Measurements from ENCODE around the gene GALNT14. TPM values are rescaled to one million over a fixed set of nuclear protein-coding genes. Genes with fewer than 3 reads are reported as not detected.

GALNT14 gene
- total RNA-seq, 1 donor from 2014 or later: 151 TPM

- no peak for DNase-seq (ENCODE audit: low read depth)
Observed at GRCh38 chr2:31055938-31056337, 82.3 kb downstream of the GALNT14 start.

GRCh38 chr2:31054842-31055388, 83.3 kb downstream of the GALNT14 start:
- DNase-seq (ENCODE audit: low read depth): no peak

- DNase-seq (ENCODE audit: low read depth): no peak
Observed at GRCh38 chr2:31053929-31054782, 84.1 kb downstream of the GALNT14 start.

GRCh38 chr2:31052284-31052683, 86.0 kb downstream of the GALNT14 start:
- DNase-seq (ENCODE audit: low read depth): no peak

- no peak for DNase-seq (ENCODE audit: low read depth)
Observed at GRCh38 chr2:31051258-31052140, 86.7 kb downstream of the GALNT14 start.

- DNase-seq (ENCODE audit: low read depth): peak; percentile 92
Observed at GRCh38 chr2:31049916-31050588, 88.2 kb downstream of the GALNT14 start.

- peak; percentile 13 for DNase-seq (ENCODE audit: low read depth)
Observed at GRCh38 chr2:31049264-31049663, 89.0 kb downstream of the GALNT14 start.

GRCh38 chr2:31047599-31047998, 90.6 kb downstream of the GALNT14 start:
- DNase-seq (ENCODE audit: low read depth): peak; percentile 43

- DNase-seq (ENCODE audit: low read depth): no peak
Observed at GRCh38 chr2:31038385-31038784, 99.9 kb downstream of the GALNT14 start.

- DNase-seq (ENCODE audit: low read depth): no peak
Observed at GRCh38 chr2:31037058-31037457, 101.2 kb downstream of the GALNT14 start.

GRCh38 chr2:31033032-31033431, 105.2 kb downstream of the GALNT14 start:
- DNase-seq (ENCODE audit: low read depth): no peak

GRCh38 chr2:31032475-31032874, 105.8 kb downstream of the GALNT14 start:
- peak; percentile 58 for DNase-seq (ENCODE audit: low read depth)

- no peak for DNase-seq (ENCODE audit: low read depth)
Observed at GRCh38 chr2:31031132-31031706, 107.0 kb downstream of the GALNT14 start.

GRCh38 chr2:31028417-31028816, 109.8 kb downstream of the GALNT14 start:
- DNase-seq (ENCODE audit: low read depth): no peak

GRCh38 chr2:31027549-31027948, 110.7 kb downstream of the GALNT14 start:
- DNase-seq (ENCODE audit: low read depth): no peak

- DNase-seq (ENCODE audit: low read depth): no peak
Observed at GRCh38 chr2:31023541-31023940, 114.7 kb downstream of the GALNT14 start.

- no peak for DNase-seq (ENCODE audit: low read depth)
Observed at GRCh38 chr2:31020713-31021112, 117.5 kb downstream of the GALNT14 start.

- DNase-seq (ENCODE audit: low read depth): no peak
Observed at GRCh38 chr2:31018280-31018679, 120.0 kb downstream of the GALNT14 start.

GRCh38 chr2:31016648-31017047, 121.6 kb downstream of the GALNT14 start:
- DNase-seq (ENCODE audit: low read depth): no peak

GRCh38 chr2:31014516-31014915, 123.7 kb downstream of the GALNT14 start:
- no peak for DNase-seq (ENCODE audit: low read depth)

- peak; percentile 77 for DNase-seq (ENCODE audit: low read depth)
Observed at GRCh38 chr2:31013301-31013700, 124.9 kb downstream of the GALNT14 start.
